Measurements from ENCODE around the gene FAM124B.

FAM124B gene

GRCh38 chr2:224335991-224336390 lies 65.9 kb downstream of the FAM124B start:
- no peak for DNase-seq (ENCODE audit: low spot score)

- no peak for DNase-seq (ENCODE audit: low spot score)
Observed at GRCh38 chr2:224334726-224335125, 67.2 kb downstream of the FAM124B start.

- peak; percentile 22 for DNase-seq (ENCODE audit: low spot score)
Observed at GRCh38 chr2:224333726-224334482, 68.0 kb downstream of the FAM124B start.

DNA sequence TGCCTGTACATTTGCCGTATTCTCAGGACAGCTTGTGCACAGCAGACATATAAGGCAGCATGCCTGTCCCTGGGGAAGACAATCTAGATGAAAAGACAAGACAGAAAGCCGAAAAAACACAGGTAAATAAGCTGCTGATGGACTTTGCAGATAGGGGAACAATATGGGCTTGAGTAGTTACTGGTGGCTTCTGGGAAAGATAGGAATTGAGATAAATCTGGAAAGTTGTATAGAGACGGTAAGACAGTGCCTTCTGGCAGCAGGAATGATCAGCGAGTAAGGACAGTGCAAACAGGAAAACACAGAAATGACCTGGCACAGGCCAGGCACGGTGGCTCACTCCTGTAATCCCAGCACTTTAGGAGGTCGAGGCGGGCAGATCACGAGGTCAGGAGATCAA lies 70.2 kb downstream of the FAM124B start:
- DNase-seq (ENCODE audit: low spot score): no peak

GRCh38 chr2:224328798-224329197 lies 73.1 kb downstream of the FAM124B start:
- no peak for DNase-seq (ENCODE audit: low spot score)
